GM21423 (cell line): Measurements from ENCODE around the gene METTL21C.

Source experiments
- ATAC-seq: cut with Tn5 transposase; IDR thresholded peaks from one replicate; pipeline ENCODE4 v1.9.1; 2021; ENCODE audit warnings: mild to moderate bottlenecking, moderate library complexity; ENCODE audit not compliant: unreplicated experiment

METTL21C gene

GRCh38 chr13:102697929-102698648, 3.2 kb upstream of the METTL21C start:
- no peak for ATAC-seq

GRCh38 chr13:102697264-102697663, 2.4 kb upstream of the METTL21C start:
- no peak for ATAC-seq

GRCh38 chr13:102696465-102696864, 1.6 kb upstream of the METTL21C start:
- no peak for ATAC-seq

GRCh38 chr13:102693776-102694175, 1.1 kb downstream of the METTL21C start:
- ATAC-seq, result no peak

GRCh38 chr13:102693250-102693649, 1.6 kb downstream of the METTL21C start:
- ATAC-seq, result no peak

GRCh38 chr13:102692491-102692826, 2.4 kb downstream of the METTL21C start:
- ATAC-seq, result no peak

GRCh38 chr13:102690883-102691282, 4.0 kb downstream of the METTL21C start:
- no peak for ATAC-seq

- ATAC-seq, result no peak
Measured at GRCh38 chr13:102688306-102688973, 6.4 kb downstream of the METTL21C start.

- no peak for ATAC-seq
Measured at GRCh38 chr13:102687520-102687919, 7.3 kb downstream of the METTL21C start.

- no peak for ATAC-seq
Measured at GRCh38 chr13:102686024-102686423, 8.8 kb downstream of the METTL21C start.

GRCh38 chr13:102683637-102684036, 11.2 kb downstream of the METTL21C start:
- ATAC-seq, result no peak

- ATAC-seq, result no peak
Measured at GRCh38 chr13:102682727-102683126, 12.1 kb downstream of the METTL21C start.

GRCh38 chr13:102682211-102682610, 12.6 kb downstream of the METTL21C start:
- ATAC-seq, result no peak

- ATAC-seq, result no peak
Measured at GRCh38 chr13:102680842-102681740, 13.8 kb downstream of the METTL21C start.

- ATAC-seq, result no peak
Measured at GRCh38 chr13:102680133-102680717, 14.6 kb downstream of the METTL21C start.

- no peak for ATAC-seq
Measured at GRCh38 chr13:102679449-102680132, 15.3 kb downstream of the METTL21C start.

- ATAC-seq, result no peak
Measured at GRCh38 chr13:102678339-102679107, 16.3 kb downstream of the METTL21C start.

GRCh38 chr13:102677122-102677521, 17.7 kb downstream of the METTL21C start:
- no peak for ATAC-seq

GRCh38 chr13:102675115-102675514, 19.7 kb downstream of the METTL21C start:
- ATAC-seq, result no peak

GRCh38 chr13:102670130-102670529, 24.7 kb downstream of the METTL21C start:
- no peak for ATAC-seq
